Upper lobe of left lung (tissue), 4 donors: ENCODE data around the gene ZSCAN31.

ENCODE experiments used
- CTCF ChIP-seq, 6 experiments: fragments of 450-650 bp in 4 of 6; fragments of 200-600 bp in 2 of 6; sonication (generic) in 2 of 6; IDR thresholded peaks; one replicate each; pipeline ENCODE4 v1.5.1; 2016 to 2019; ENCODE audit warnings: antibody characterized with exemption in 6 of 6
- EP300 ChIP-seq, 4 donors: sonication (generic); formaldehyde crosslinking; IDR thresholded peaks; one replicate each; pipeline ENCODE4 v1.5.1; 2017; ENCODE audit warnings: antibody characterized with exemption in 4 of 4, control low read depth in 2 of 4
- POLR2A ChIP-seq, 4 donors: fragments of 450-650 bp; IDR thresholded peaks; one replicate each; pipeline ENCODE4 v1.5.1; 2016 to 2017; ENCODE audit warnings: antibody characterized with exemption in 4 of 4, mild to moderate bottlenecking in 2 of 4

DNA sequence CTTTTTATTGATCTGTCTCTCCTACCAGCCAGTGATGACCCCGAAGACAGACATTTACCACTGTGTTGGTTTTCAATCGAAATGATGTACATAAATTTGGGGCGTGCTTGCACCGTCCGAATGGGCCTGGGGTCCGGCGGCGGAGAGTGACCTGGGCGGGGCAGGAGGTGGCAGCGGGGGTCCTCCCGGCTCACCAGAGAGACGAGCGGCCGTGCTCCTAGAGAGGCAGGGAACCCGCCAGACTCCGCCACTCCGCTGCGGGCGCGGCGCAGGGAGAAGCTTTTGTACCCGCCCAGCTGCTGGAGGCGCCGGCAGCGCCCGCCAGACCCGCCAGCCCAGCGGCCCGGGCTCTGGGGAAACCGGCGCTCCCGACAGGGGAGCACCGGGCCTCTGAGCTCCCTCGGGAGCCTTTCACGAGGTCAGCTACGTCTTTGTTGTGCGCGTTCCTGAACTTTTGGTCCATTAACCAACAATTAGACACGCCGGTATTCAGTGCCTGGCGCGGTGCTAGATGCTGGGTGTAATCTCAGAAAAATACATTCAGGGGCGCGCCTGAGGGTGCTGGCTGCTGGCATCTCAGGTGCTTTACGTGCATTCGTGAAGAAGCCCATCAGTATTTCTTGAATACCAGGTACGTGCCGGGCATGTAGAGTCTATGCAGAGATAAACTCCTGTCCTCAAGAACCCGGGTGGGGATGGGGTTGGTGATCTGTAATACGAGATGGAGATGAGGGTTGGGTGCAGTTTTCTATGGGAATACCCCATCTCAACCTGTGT is 54.5 kb downstream of the ZSCAN31 start, which contains the start of gene PGBD1:
- peak in 1 of 4 donors; percentile 47 for TF ChIP-seq POLR2A (IDR thresholded peaks at IDR 0.05)
- TF ChIP-seq CTCF (IDR thresholded peaks at IDR 0.05), result no peak
- TF ChIP-seq EP300 (IDR thresholded peaks at IDR 0.05), result no peak
